ENCODE data around the gene BANF2. TPM values are rescaled to one million over a fixed set of nuclear protein-coding genes. Genes with fewer than 3 reads are reported as not detected.

BANF2 gene
- total RNA-seq, 1 donor from 2014 or later, result not detected

DNA sequence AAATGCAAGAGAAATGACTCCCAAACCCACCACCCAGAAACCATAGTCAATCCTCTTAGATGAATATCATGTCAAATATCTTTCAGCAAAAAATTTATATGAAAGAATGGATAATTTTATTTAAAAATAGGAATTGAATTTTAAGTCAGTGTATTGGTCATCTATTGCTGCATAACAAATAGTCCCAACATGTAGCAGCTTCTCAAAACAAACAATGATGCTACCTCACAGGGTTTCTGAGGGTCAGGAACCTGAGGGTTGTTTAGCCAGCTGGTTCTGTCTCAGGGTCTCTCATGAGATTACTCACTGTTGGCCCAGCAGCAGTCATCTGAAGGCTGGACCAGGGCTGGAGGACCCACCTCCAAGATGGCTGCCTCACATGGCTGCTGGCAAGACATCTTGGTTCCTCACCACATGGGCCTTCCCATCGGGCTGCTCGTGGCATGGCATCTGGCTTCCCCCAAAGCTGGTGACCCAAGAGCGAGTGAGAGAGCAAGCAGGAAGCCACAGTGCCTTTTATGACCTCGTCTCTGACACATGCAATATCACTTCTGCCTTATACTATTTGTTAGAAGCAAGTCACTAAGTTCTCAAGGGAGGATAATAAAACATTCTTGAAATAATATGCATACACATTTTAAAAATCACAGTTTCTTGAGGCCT lies 36.3 kb downstream of the BANF2 start:
- no peak for DNase-seq

DNA sequence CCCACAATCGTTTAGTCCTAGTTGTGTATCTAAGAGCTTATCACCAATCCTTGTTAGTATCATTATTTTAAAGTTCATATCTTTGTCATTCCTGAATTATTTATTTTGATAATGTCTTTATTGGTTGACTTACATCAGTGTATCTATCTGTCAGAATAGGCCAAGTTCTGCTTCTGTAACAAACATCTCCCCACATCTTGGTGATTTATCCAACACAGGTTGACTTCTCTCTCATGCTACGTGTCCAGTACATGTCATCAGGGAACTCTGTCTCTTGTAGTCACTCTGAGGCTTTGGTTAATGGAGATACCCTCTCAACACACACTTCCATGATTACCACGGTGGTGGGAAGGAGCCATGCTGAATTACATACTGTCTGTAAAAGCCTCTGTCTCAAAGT lies 38.4 kb downstream of the BANF2 start:
- DNase-seq, result no peak

DNA sequence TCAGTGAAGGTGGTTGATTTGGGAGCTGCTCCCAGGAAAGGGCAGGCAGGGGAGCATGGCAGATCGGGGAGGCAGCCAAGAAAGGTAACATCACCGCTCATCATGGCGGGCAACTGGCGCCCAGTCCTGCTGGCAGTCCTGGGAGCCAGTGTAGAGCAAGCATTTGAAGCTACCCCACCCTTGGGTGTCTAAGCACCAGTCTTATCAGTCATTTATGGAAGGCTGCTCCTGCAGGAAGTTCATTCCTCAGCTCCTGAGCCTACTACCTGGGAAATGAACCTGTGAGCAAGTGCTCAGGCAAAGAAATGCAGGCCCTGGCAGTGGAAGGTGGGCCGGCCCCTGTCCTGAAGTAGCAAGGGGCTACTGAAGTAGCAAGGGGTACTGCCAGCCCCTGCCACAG lies 41.5 kb downstream of the BANF2 start:
- no peak for DNase-seq

DNA sequence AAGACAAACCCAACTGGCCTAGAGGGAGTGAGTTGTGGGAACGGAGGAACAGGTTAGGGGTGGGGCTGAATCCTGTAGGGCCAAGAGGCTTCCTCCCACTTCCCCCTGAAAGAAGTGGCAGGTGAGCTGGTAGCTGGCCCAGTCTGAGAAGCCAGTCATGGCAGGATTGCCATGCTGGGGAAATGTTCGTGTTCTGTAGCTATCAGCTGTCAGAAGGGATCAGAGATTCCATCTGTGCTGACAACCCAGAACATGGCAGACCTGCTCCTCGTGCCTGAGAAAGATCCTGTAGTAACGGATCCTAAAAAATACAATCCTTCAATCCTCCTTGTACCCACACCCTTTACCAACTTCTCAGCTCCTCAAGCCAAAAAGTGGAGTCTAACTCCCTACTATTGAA lies 43.0 kb downstream of the BANF2 start:
- no peak for DNase-seq

DNA sequence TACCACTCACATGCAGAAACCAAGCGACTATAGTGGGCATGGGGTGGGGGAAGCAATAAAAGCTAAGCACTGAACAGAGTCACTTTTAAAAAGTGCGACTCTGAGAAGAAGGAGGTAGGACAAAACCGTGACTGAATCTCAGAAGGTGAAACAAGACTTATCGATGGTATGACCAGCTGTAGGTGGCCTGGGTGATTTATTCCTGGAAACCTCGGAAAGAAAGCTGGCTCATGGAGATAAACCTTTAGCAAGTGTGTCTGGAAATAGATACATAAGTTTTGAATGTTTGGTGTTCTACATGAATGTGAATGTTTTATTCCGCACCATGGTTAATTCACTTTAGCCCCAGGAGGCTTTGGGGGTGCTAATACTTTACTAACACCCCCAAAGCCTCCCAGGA lies 43.9 kb downstream of the BANF2 start:
- DNase-seq, result no peak

DNA sequence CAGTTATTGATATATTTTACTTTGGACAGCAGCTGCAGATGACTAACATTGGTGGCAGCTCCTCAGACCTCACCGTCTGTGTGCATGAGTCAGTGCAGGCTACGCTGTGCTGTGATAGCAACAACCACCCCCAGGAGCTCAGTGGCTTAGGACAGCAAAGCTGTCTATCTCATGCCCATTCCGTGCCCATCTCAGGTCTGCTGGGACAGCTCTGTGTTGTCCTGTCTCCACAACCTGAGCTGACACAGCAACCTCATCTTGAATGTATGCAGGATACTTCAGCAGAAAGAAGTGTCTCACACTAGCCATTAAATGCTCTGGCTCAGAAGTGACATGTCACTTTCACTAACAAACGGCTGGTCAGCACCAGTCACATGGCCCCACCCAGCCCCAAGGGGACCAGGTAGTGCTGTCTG lies 47.7 kb downstream of the BANF2 start:
- no peak for DNase-seq

DNA sequence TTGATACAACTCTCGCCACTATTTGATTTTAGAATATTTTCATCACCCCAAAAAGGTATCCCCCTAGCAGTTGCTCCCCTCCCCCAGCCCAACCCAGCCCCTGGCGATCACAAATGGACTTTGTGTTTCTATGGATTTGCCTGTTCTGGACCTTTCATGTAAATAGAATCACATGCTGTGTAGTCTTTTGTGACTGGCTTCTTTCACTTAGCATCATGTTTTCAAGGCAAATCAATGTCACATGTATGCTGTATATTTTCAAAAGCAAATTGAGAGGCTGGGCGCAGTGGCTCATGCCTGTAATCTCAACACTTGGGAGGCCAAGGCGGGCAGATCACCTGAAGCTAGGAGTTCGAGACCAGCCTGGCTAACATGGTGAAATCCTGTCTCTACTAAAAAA lies 48.5 kb downstream of the BANF2 start:
- no peak for DNase-seq

DNA sequence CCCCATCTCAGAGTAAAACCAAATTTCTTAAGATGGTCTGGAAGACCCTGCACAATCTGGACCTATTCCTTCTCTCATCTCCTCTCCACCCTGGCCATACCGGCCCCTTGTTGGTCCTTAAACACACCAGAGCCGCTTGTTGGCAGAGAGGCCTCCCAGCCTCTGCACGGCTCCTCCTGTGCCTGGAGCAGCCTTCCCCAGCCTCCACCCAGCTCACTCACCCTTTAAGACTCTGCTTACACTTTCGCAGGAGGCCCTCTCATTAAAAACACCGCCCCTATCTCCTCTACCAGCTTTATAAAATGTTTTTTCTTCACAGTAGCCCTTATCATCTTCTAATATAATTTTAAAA lies 49.8 kb downstream of the BANF2 start:
- DNase-seq, result no peak

DNA sequence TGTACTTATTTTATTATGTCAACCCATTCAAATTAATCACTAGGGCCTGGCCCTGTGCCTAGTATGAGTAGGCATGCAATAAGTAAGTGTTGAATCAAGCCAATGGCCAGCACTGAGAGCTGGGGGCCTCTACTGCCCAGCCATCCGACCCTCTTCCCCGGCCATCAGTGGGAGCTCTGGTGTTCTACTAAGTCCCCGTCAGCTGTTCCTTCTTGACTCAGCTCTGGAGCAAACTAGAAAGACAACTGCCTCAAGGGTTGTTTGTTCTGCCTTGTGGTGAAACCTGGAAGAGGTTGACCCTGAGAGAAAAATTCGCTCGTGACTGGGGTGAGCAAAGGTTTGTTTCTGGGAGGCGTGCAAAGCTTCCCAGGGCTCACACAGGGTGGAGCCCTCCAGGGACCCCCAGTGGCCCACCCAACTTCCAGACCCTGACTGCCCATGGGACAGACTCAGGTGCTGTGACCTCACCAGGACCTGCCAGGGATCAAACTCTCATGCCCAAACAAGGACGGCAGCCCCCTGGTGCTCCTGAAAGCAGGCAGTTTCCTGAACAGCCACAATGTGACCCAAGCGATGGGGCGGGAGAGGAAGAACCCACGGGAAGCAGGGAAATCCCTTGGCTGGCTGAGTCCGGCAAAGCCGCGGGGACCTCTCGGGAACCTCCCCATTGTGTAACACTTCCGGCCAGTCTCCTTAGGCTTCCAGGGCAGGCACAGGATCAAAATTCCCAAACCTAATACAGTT lies 50.4 kb downstream of the BANF2 start:
- DNase-seq, result peak; percentile 33

DNA sequence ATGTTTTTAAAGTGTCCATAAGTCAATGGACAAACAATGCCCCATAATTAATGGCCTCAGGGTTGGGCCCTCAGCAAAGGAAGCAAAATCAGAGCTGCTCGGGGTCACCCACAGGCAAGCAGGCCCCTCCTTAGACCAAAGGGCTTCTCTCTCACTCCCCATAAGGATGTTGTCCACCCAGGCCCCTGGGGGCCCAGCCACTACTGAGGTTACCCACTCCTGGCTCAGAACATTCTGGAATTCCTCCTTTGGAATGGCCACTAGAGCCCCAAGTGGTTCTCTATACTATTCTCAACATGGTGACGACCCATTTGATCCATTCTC lies 50.9 kb downstream of the BANF2 start:
- DNase-seq, result no peak

DNA sequence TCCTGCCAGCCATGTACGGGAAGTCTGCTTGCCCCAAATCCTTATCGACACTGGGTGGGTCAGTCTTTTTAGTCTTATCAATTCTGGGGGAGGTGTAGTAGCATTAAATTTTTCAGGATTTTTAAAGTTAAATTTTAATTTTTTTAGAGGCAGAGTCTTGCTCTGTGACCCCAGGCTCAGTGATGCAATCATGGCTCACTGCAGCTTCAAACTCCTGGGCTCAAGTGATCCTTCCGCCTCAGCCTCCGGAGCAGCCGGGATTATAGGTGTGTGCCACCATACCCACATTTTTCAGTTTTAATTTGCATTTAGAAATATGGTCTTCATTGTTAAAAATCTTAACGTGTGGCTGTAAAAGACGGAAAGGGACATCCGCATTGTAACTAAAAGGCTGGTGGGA lies 51.9 kb downstream of the BANF2 start:
- DNase-seq, result no peak

DNA sequence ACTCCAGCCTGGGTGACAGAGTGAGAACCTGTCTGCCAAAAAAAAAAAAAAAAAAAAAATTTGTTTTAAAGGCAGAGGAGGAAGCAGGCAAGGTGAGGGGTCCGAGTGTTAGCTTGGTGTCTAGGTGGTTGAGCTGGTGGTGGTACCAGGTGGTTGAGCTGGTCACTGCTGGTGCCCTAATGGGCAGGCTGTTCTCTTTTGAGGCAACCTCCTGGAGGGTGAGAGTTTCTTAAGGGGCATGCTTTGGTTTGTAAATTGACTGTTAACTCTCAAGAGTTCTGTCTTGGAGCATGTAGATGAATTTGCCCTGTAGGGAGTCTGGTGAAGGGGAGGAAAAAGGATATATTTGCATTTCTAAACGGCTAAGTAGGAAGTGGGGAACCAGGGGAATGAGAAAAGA lies 52.7 kb downstream of the BANF2 start:
- DNase-seq, result no peak

DNA sequence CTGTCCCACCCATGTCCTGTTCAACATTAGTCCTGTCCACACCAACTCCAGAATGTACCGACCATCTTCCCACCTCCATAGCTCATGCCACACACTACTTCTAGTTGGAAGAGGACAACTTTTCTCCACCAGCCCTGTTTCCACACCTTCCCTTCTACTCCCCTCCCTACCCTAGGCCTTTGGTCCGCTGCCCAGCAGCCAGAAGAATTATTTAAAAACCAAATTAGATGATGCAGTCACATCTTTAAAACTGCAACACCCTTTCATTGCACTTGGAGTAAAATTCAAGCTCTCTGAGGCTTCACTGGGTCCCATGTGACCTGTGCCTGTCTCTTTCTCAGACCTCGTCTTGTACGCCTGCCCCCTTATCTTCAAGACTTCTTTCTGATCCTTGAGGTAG lies 53.8 kb downstream of the BANF2 start:
- no peak for DNase-seq

DNA sequence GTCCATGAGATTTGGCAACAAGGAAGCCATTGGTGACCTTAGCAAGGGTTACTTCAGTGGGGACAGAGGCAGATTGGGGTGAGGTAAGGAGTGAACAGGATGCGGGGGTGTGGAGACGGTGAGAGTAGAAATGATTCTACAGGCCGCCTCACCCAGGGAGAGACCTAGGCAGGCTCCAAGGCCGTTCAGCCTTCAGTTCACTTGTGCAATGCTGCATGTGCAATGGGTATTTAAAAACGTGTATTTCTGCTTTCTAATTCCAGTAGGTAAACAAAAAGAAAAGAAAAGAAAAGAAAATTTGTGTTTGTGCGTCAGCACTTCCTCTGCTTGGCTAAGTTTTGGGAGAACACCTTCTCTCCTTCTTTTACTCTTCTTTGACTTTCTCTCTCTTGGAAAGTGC lies 56.8 kb downstream of the BANF2 start:
- DNase-seq, result no peak

DNA sequence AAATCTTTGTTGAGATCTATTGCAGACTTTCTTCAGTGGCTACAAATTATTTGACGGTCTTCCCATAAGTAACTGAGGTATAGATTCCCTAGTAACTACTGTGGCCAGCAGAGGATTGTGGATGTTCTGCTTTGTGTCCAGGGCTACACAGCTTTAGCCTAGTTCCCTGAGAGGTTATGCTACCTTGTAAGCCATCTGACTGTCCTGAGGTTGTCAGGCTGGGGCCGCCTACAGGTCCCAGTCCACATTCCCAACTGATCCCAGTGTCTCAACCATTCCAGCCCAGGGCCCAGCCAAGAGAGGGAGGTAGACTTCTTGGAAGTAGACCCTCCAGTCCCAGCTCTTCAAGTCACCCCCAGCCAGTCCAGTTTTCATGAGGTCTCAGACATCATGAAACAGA lies 57.7 kb downstream of the BANF2 start:
- DNase-seq, result no peak

DNA sequence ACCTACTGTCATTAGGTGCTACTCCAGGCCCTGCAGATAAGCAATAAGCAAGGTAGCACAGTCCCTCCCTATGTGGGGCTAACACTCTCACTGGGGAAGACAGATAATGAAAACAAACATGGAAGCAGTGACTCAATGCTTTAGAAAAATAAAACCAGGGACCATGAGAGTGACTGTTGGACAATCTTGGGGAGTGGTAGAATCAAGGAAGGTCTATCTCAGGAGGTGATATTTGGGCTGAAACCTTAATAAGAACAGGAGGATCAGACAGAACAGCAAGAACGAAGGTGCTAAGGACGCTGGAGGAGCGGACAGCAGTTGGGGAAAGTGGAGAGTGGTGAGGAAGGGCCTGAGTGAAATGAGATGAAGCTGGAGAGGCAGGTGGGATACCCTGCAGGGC lies 58.2 kb downstream of the BANF2 start:
- DNase-seq, result no peak

DNA sequence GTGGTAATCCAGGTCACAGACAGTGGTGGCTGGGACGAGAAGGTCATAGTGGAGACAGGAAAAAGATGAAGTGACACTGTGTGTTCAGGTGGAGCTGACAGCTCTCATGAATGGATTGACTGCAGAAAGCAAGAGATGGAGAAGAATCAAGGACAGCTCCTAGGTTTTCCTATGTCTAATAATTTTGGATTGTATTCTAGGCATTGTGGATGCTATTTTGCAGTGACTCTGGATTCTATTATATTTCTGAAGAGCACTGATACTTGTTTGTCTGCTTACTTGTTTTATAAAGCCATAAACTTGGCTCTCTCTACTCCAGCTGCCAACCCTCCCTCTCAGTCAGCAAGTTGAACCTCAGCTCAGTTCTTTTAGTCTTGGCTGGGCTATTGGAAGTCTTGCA lies 58.7 kb downstream of the BANF2 start:
- DNase-seq, result no peak

DNA sequence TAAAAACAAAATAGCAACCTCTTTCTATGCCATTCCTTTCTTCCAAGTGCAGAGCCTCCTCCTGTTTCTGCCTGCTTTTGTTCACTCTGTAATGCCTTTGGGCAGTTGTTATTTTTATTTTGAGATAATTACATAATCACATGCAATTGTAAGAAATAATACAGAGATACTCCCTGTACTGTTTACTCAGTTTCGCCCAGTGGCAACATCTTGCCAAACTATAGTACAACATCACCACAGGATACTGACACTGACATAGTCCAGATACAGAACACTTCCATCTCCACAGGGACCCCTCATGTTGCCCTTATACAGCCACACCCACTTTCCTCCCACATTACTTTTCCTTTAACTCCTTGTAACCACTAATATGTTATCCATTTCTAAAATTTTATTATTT lies 59.7 kb downstream of the BANF2 start:
- DNase-seq, result no peak

DNA sequence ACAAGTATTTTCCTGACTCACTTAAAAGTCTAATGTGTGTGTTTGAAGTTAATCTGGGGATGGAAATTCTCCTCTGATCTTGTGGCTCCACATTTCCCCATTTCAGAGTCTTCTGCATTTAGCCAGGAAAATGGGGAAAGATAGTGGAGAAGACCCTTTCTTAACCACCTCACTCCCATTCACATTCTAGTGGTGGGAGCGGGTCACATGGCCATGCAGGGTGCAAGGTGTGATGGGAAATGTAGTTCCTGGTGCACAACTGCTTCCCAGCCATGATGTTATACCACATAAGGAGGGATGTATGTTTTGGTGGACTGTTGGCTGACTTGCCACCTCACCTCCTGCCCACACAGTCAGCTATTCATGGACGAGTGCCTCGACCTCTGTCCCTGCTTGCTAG lies 61.8 kb downstream of the BANF2 start:
- no peak for DNase-seq

DNA sequence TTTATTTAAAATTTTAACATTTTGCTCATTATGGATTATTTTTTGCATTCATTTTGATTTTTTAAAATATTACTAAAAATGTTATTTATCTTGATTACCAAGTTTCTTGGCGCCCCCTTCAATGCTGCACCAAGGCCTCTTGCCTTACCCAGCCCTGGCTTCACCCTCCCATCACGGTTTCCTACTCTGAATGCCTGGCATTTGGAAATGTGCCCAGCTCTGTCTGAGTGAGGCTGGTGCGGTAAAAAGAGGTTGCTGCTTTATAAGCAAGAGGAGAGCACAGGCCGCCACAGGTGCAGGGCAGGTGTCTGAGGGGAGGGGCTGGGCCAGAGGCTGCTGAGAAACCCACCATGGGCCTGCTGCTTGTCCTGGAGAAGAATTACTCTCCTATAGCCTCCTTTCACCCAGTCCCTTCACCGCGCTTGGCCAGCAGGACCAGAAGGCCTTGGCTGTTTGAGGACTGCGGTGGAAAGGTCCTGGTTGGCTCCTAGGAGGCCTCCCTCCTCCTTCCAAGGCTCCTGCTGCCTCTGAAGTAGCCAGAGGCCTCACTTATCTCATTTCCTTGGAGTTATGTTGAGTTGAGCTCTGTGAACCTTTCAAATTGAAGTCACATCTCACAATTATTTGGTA lies 62.6 kb downstream of the BANF2 start:
- no peak for DNase-seq

DNA sequence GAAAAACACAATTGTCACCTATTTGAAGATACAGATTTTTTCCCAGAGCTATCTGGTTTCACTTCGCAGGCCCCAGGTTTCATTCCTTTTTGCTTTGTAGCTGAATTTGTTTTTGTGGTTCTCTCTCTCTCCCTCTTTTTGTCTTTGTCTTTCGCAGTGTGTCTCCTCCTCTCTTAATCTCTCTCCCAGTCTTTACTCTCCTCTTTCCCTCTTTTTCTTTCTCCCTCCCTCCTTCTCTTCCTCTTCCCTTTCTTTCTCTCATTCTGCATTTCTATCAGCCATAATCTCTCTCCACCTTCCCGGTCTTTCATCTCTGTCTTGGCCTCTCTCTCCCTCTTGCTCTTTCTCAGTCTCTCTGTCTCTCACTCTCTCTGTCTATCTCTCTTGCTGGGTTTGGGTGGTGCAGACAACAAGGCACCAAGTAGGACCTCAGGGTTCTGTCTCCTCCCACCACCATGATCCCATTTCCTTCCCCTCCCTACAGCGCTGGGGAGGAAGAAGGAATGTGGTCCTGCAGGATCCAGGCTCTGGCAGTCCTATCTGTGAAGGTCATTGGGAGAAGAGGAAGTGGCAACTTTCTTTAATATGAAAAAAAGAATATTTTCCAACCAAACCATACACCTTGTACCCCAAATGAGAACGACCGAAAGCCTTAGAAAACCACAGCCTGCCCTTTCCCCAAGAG lies 63.2 kb downstream of the BANF2 start:
- no peak for DNase-seq

DNA sequence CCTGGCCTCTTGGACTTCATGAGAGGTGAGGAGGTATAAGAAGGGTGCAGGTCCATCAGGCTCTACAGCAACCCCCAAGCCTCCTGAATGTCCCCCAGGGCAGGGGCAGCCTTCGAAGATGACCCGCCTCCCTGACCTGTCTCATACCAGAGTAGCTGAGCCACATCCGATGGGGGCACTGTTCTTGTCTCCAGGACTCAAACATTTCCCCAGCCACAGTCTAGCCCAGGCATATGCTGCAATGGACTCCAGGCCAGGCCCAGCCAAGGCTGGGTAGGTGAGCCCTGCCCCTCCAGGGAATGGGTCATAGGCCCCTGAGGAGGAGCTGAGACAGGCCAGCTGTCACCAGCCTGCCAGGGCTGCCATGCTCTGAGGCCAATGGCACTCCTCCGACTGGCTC lies 65.3 kb downstream of the BANF2 start:
- DNase-seq, result no peak

DNA sequence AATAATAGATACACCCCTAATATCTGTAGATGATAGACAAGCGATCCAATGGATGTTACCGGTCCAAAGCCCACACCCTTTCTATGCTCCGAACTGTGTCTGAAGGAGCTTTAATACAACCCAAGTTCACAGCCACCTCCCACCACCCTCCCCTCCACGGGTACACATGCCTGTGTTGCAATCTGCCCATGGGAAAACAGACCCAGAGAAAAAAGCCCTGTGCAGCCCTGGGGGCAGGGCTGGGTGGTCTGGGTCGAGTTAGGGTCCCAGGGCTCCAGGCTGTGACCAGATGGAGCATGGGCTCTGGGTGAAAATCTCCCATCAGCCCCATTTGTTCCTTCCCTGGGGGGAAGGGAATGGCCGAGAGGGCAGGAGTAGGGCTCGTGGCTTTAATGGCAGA lies 65.8 kb downstream of the BANF2 start:
- DNase-seq, result no peak

DNA sequence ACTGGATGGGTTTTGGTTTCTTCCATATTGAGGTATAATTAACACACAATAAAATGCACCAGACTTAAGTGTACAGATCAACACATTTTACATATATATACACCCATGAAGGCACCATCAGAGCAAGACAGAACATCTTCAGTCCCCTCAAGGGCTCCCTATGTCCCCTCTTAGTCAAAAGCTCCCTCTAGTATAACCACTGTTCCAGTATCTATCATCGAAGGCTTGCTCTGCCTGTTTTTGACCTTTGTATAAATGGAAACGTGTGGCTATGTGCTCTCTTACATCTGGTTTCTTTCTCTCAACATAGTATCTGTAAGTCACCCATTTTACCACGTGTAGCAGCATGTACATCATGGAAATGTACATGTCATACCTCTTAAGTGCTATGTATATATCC lies 66.5 kb downstream of the BANF2 start:
- no peak for DNase-seq

All from skin of body (tissue), 2 donors.